ENCODE measurements around the gene RGPD6. TPM values are rescaled to one million over a fixed set of nuclear protein-coding genes. Genes with fewer than 3 reads are reported as not detected.
"Not testable (repeated sequence)": the region's sequence is repeated elsewhere in the genome, so short reads cannot be mapped to it uniquely, and the experiment has no call there.

RGPD6 gene
- total and polyA plus RNA-seq, 2 experiments from 2014 or later: 11.6 to 22.6 TPM

GRCh38 chr2:110476952-110477351 is 100.1 kb downstream of the RGPD6 start:
- not testable (repeated sequence) for H3K9me3 ChIP-seq (ENCODE audit: low read depth); H3K27ac ChIP-seq
- WGBS, 2 experiments (ENCODE audit: low coverage in 1 of 2, low lambda C conversion rate in 2 of 2, missing lambda C conversion rate in 2 of 2): no CpG with 5 or more reads among the region's 6 CpGs

GRCh38 chr2:110475627-110476359 is 101.2 kb downstream of the RGPD6 start:
- in situ Hi-C loops (cut with MboI); H3K4me1 ChIP-seq (ENCODE audit: insufficient read depth); H3K4me3 ChIP-seq; H3K9ac ChIP-seq; H3K27ac ChIP-seq; H4K20me1 ChIP-seq (ENCODE audit: insufficient read depth); H3K9me2 ChIP-seq (ENCODE audit: insufficient read depth); H3F3A ChIP-seq (ENCODE audit: insufficient read depth); H3K36me3 ChIP-seq (ENCODE audit: low read depth); H3K79me2 ChIP-seq (ENCODE audit: insufficient read depth); H3K4me2 ChIP-seq (ENCODE audit: unreplicated experiment); H2AFZ ChIP-seq; H3K27me3 ChIP-seq (replicated peaks; ENCODE audit: insufficient read depth); DNase-seq; H3K9me3 ChIP-seq (ENCODE audit: low read depth): not testable (repeated sequence)
- no CpG with 5 or more reads among the region's 3 CpGs for WGBS, 2 experiments (ENCODE audit: low coverage in 1 of 2, low lambda C conversion rate in 2 of 2, missing lambda C conversion rate in 2 of 2)

More at GRCh38 chr2:110476952-110477351, 100.1 kb downstream of the RGPD6 start:
- H4K20me1 ChIP-seq (ENCODE audit: insufficient read depth); H3K4me2 ChIP-seq (ENCODE audit: unreplicated experiment); H3K9me2 ChIP-seq (ENCODE audit: insufficient read depth); H3K9ac ChIP-seq; H3K79me2 ChIP-seq (ENCODE audit: insufficient read depth); H3F3A ChIP-seq (ENCODE audit: insufficient read depth); H3K4me3 ChIP-seq; H3K36me3 ChIP-seq (ENCODE audit: low read depth); H3K4me1 ChIP-seq (ENCODE audit: insufficient read depth); H3K27me3 ChIP-seq (replicated peaks; ENCODE audit: insufficient read depth); in situ Hi-C loops (cut with MboI); DNase-seq; H2AFZ ChIP-seq: not testable (repeated sequence)

- in situ Hi-C loops (cut with MboI); H3K9me3 ChIP-seq (ENCODE audit: low read depth); H2AFZ ChIP-seq; H3K9ac ChIP-seq; H4K20me1 ChIP-seq (ENCODE audit: insufficient read depth); H3K79me2 ChIP-seq (ENCODE audit: insufficient read depth); H3K4me2 ChIP-seq (ENCODE audit: unreplicated experiment); H3K27ac ChIP-seq; H3K27me3 ChIP-seq (replicated peaks; ENCODE audit: insufficient read depth); H3K4me1 ChIP-seq (ENCODE audit: insufficient read depth); H3K9me2 ChIP-seq (ENCODE audit: insufficient read depth); DNase-seq; H3K4me3 ChIP-seq; H3F3A ChIP-seq (ENCODE audit: insufficient read depth); H3K36me3 ChIP-seq (ENCODE audit: low read depth): not testable (repeated sequence)
- no CpG with 5 or more reads among the region's 4 CpGs for WGBS, 2 experiments (ENCODE audit: low coverage in 1 of 2, low lambda C conversion rate in 2 of 2, missing lambda C conversion rate in 2 of 2)
Observed at GRCh38 chr2:110474898-110475297, 102.1 kb downstream of the RGPD6 start.

GRCh38 chr2:110473059-110473358 is 104.0 kb downstream of the RGPD6 start:
- H3K27ac ChIP-seq; H2AFZ ChIP-seq; in situ Hi-C loops (cut with MboI); H4K20me1 ChIP-seq (ENCODE audit: insufficient read depth); H3K36me3 ChIP-seq (ENCODE audit: low read depth); H3K4me2 ChIP-seq (ENCODE audit: unreplicated experiment); DNase-seq; H3K9ac ChIP-seq; H3K4me1 ChIP-seq (ENCODE audit: insufficient read depth); H3K27me3 ChIP-seq (replicated peaks; ENCODE audit: insufficient read depth); H3K4me3 ChIP-seq; H3K9me3 ChIP-seq (ENCODE audit: low read depth); H3F3A ChIP-seq (ENCODE audit: insufficient read depth); H3K79me2 ChIP-seq (ENCODE audit: insufficient read depth); H3K9me2 ChIP-seq (ENCODE audit: insufficient read depth): not testable (repeated sequence)
- no CpG with 5 or more reads among the region's 3 CpGs for WGBS, 2 experiments (ENCODE audit: low coverage in 1 of 2, low lambda C conversion rate in 2 of 2, missing lambda C conversion rate in 2 of 2)

- H3K4me1 ChIP-seq (ENCODE audit: insufficient read depth); H3K36me3 ChIP-seq (ENCODE audit: low read depth); H4K20me1 ChIP-seq (ENCODE audit: insufficient read depth); in situ Hi-C loops (cut with MboI); H3K27ac ChIP-seq; H3K27me3 ChIP-seq (replicated peaks; ENCODE audit: insufficient read depth); H3K9ac ChIP-seq; H3K79me2 ChIP-seq (ENCODE audit: insufficient read depth); DNase-seq; H3K4me3 ChIP-seq; H2AFZ ChIP-seq; H3F3A ChIP-seq (ENCODE audit: insufficient read depth); H3K9me3 ChIP-seq (ENCODE audit: low read depth); H3K9me2 ChIP-seq (ENCODE audit: insufficient read depth); H3K4me2 ChIP-seq (ENCODE audit: unreplicated experiment): not testable (repeated sequence)
- no CpG with 5 or more reads among the region's 29 CpGs for WGBS, 2 experiments (ENCODE audit: low coverage in 1 of 2, low lambda C conversion rate in 2 of 2, missing lambda C conversion rate in 2 of 2)
Observed at GRCh38 chr2:110472171-110473058, 104.6 kb downstream of the RGPD6 start, which contains the start of gene LIMS4. Gene LIMS4, minus strand, starts transcription at chr2:110472816. Its CDS starts 38 bp downstream, at chr2:110472778.

GRCh38 chr2:110468921-110469320 is 108.1 kb downstream of the RGPD6 start:
- H3K27me3 ChIP-seq (replicated peaks; ENCODE audit: insufficient read depth); DNase-seq; in situ Hi-C loops (cut with MboI); H3K4me3 ChIP-seq; H3K4me1 ChIP-seq (ENCODE audit: insufficient read depth); H2AFZ ChIP-seq; H3K9ac ChIP-seq; H3K4me2 ChIP-seq (ENCODE audit: unreplicated experiment); H3K27ac ChIP-seq; H3K9me2 ChIP-seq (ENCODE audit: insufficient read depth); H3F3A ChIP-seq (ENCODE audit: insufficient read depth); H3K9me3 ChIP-seq (ENCODE audit: low read depth); H3K79me2 ChIP-seq (ENCODE audit: insufficient read depth); H4K20me1 ChIP-seq (ENCODE audit: insufficient read depth); H3K36me3 ChIP-seq (ENCODE audit: low read depth): not testable (repeated sequence)
- WGBS, 2 experiments (ENCODE audit: low coverage in 1 of 2, low lambda C conversion rate in 2 of 2, missing lambda C conversion rate in 2 of 2): no CpG with 5 or more reads among the region's 7 CpGs

GRCh38 chr2:110465312-110465711 is 111.7 kb downstream of the RGPD6 start:
- H2AFZ ChIP-seq; H3K9me2 ChIP-seq (ENCODE audit: insufficient read depth); H3F3A ChIP-seq (ENCODE audit: insufficient read depth); H4K20me1 ChIP-seq (ENCODE audit: insufficient read depth); H3K27ac ChIP-seq; H3K4me2 ChIP-seq (ENCODE audit: unreplicated experiment); in situ Hi-C loops (cut with MboI); DNase-seq; H3K9ac ChIP-seq; H3K4me1 ChIP-seq (ENCODE audit: insufficient read depth); H3K79me2 ChIP-seq (ENCODE audit: insufficient read depth); H3K9me3 ChIP-seq (ENCODE audit: low read depth); H3K36me3 ChIP-seq (ENCODE audit: low read depth); H3K4me3 ChIP-seq; H3K27me3 ChIP-seq (replicated peaks; ENCODE audit: insufficient read depth): not testable (repeated sequence)
- WGBS, 2 experiments (ENCODE audit: low coverage in 1 of 2, low lambda C conversion rate in 2 of 2, missing lambda C conversion rate in 2 of 2): no CpG with 5 or more reads among the region's 8 CpGs
